Left ventricle myocardium inferior (tissue), 1 donor: ENCODE data around the gene HNRNPH2. TPM values are rescaled to one million over a fixed set of nuclear protein-coding genes. Genes with fewer than 3 reads are reported as not detected.

Experiments used
- DNase-seq: peaks from one replicate; pipeline ENCODE4 v3.0.0-alpha.2; 2020
- H3K27ac ChIP-seq: fragments of 200-600 bp; replicated peaks from 2 replicates; pipeline ENCODE4 v1.8.0; 2021
- H3K27me3 ChIP-seq: fragments of 200-600 bp; 2 replicates; pipeline ENCODE4 v1.8.0; 2021; ENCODE audit warnings: low read depth
- H3K36me3 ChIP-seq: fragments of 200-600 bp; 2 replicates; pipeline ENCODE4 v1.8.0; 2021
- H3K4me1 ChIP-seq: fragments of 200-600 bp; 2 replicates; pipeline ENCODE4 v1.8.0; 2021
- H3K4me3 ChIP-seq: fragments of 200-600 bp; 2 replicates; pipeline ENCODE4 v1.8.0; 2021; ENCODE audit warnings: mild to moderate bottlenecking, moderate library complexity
- H3K9me3 ChIP-seq: fragments of 200-600 bp; replicated peaks from 2 replicates; pipeline ENCODE4 v1.8.0; 2021
- CTCF ChIP-seq: fragments of 200-600 bp; IDR thresholded peaks from 2 replicates; pipeline ENCODE4 v1.8.0; 2021; ENCODE audit warnings: antibody characterized with exemption, mild to moderate bottlenecking, borderline replicate concordance
- intact Hi-C: fragments of 100-400 bp; cut with micrococcal nuclease; formaldehyde crosslinking; loops from one replicate; pipeline ENCODE4 v1.11.0; 2022
- total RNA-seq: library from RNA; stranded (reverse); fragmentation: NEBNext Ultra II Directional; extraction: Animal tissue kit (Norgen Biotek cat#: 25700); gene quantifications from one replicate; pipeline ENCODE4 v1.2.1, GENCODE V29; 2021
- donor health status: DM: no; HTN: yes; CAD: no; lungs with severe emphysema.

The HNRNPH2 gene
- total RNA-seq, 1 donor from 2014 or later = 51.4 TPM

DNA sequence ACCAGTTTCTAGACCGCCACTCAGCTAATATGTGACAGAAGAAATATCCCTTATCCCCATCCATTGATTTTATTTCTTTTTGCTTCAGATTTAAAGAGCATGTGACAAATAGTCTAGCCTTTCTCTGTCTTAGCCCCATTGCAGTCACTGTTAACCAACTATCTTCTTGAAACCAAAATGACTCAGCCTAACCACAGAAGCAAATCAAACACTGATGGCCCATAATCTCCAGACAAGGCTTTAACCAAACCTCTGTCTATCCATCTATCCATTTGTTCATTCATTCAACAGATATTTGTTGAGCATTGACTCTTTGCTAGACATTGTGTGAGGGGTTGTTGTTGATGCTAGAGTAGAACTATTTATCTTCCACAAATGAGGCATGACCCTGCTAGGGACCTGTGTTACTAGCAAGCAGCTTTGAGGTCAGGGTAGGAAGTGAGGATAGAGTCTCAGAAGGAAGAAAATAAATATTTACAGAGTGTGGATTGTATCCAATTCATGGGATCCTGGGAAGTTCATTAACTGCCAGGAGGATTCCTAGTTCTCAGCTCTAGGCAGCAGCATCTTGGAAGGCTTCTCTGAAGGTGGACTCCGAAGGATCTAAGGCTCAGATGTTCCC is 22.5 kb downstream of the HNRNPH2 start:
- TF ChIP-seq CTCF = no peak
- Histone ChIP-seq H3K36me3 (peaks cover 24% of the 10 kb centered on the region), H3K4me1 (no peaks in the 10 kb centered on the region), H3K4me3 (no peak overlapping the region), H3K9me3 (peaks cover 12% of the 10 kb centered on the region), H3K27ac (no peak overlapping the region), H3K27me3 (no peaks in the 10 kb centered on the region)
- intact Hi-C loops = no loop called here
- no peak for DNase-seq

GRCh38 chrX:101442085-101442484 is 34.1 kb downstream of the HNRNPH2 start:
- Histone ChIP-seq H3K4me3 (no peak overlapping the region), H3K36me3 (peaks cover 22% of the 10 kb centered on the region)
- TF ChIP-seq CTCF = no peak

DNA sequence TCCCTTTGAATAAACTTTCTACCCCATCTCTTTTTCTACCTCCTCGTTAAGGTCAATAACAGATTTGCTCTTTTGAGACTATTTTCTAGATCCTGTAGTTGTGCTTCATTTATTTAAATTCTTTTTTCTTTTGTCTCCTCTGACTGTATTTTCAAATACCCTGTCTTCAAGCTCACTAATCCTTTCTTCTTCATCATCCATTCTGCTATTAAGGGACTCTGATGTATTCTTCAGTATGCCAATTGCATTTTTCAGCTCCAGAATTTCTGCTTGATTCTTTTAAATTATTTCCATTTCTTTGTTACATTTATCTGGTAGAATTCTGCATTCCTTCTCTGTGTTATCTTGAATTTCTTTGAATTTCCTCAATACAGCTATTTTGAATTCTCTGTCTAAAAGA is 41.3 kb downstream of the HNRNPH2 start:
- H3K27me3 ChIP-seq = no peaks in the 10 kb centered on the region
- DNase-seq = no peak
- H3K27ac ChIP-seq = no peak overlapping the region
- H3K4me1 ChIP-seq = peaks cover 14% of the 10 kb centered on the region
- no peak overlapping the region for H3K4me3 ChIP-seq
- no peak for TF ChIP-seq CTCF
- intact Hi-C loops = no loop called here
- H3K9me3 ChIP-seq = no peaks in the 10 kb centered on the region
- no peaks in the 10 kb centered on the region for H3K36me3 ChIP-seq

More at GRCh38 chrX:101442085-101442484, 34.1 kb downstream of the HNRNPH2 start:
- Histone ChIP-seq H3K9me3 (no peaks in the 10 kb centered on the region), H3K27ac (no peak overlapping the region), H3K4me1 (peaks cover 3% of the 10 kb centered on the region), H3K27me3 (no peaks in the 10 kb centered on the region)
- no peak for DNase-seq
- intact Hi-C loops = no loop called here

GRCh38 chrX:101450085-101450484 is 42.1 kb downstream of the HNRNPH2 start:
- Histone ChIP-seq H3K27me3 (no peaks in the 10 kb centered on the region), H3K9me3 (no peaks in the 10 kb centered on the region), H3K36me3 (no peaks in the 10 kb centered on the region), H3K4me3 (no peak overlapping the region), H3K27ac (no peak overlapping the region), H3K4me1 (peaks cover 14% of the 10 kb centered on the region)
- DNase-seq = no peak
- intact Hi-C loops = no loop called here
- TF ChIP-seq CTCF = no peak

DNA sequence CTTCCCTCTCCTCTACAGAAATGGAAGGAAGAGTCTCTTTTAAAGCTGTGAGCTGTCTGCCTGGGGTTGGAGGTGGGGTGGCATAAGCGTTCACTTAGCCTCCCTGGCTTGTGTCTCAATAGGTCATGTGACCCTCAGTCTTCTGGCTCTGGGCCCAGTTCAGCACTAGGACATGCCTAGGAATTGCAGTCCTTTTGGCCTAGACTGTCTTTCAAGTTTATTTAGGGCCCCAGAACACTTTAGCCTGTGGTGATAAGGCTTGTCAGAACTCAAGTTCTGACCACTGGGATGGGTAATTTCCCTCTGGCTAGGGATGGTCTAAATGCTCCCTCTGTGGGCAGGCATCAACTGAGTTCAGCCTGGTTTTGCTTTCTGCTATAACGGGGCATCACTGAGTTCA is 42.9 kb downstream of the HNRNPH2 start:
- Histone ChIP-seq H3K4me1 (peaks cover 14% of the 10 kb centered on the region), H3K27me3 (no peaks in the 10 kb centered on the region), H3K27ac (peak overlapping the region; percentile 46), H3K36me3 (peaks cover 4% of the 10 kb centered on the region), H3K9me3 (no peaks in the 10 kb centered on the region), H3K4me3 (no peak overlapping the region)
- DNase-seq = peak; percentile 41
- intact Hi-C loops = no loop called here
- TF ChIP-seq CTCF = no peak

DNA sequence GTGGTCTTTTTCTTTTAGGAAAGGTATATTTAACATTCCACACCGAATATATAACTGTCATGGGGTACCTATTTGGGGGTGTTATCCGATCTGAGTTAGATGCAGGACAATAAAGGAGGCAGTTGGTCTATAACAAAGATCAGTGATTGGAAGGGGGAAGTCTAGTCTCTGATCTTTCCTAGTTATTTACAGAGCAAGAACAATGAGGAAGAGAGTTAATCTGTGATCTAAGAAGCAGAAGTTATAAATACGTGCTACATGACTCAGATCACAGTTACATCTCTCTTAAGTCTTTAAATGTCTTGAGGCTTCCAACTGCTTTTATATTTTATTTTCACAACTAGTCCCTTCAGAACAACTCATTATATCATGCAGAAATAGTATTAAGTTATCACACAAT is 44.0 kb downstream of the HNRNPH2 start:
- DNase-seq = no peak
- intact Hi-C loops = no loop called here
- peaks cover 7% of the 10 kb centered on the region for H3K36me3 ChIP-seq

More for the DNA sequence above, 44.0 kb downstream of the HNRNPH2 start:
- no peaks in the 10 kb centered on the region for H3K9me3 ChIP-seq
- H3K4me3 ChIP-seq = no peak overlapping the region
- peaks cover 14% of the 10 kb centered on the region for H3K4me1 ChIP-seq
- no peaks in the 10 kb centered on the region for H3K27me3 ChIP-seq
- TF ChIP-seq CTCF = no peak
- H3K27ac ChIP-seq = no peak overlapping the region
